ENCODE results near the gene C2orf78.

C2orf78 gene

DNA sequence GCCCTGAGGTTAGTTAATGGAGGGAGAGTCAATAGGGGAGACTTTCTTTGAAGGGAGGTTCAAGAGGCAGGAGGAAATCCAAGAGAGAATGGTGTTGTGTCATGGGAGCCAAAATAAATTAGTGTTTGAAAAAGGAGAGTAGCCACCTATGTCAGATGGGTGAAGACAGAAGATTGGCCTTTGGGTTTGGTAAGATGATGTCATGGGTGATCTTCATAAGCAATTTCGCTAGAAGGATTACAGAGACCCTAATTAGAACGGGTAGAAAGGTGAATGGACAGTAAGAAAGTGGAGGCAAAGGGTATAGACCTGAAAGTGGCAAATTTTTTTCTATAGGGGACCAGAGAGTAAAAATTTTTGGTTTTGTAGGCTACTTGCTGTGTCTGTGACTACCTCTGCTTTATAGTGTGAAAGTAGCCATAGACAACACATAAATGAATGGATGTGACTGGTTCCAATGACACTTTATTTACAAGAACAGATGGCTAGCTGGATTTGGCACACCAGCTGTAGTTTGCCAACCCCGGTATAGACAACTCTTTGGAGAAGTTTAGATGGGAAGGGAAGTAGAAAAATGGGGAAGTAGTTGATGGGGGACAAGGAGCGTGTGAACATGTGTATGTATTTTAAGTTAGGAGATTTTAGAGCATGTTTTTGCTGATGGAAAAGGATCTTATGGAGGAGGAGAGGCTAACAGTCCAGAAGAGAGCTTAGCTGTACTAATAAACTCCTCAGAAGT is 54.0 kb downstream of the C2orf78 start:
- DNase-seq (ENCODE audit: low read depth in 1 of 2, low spot score in 1 of 2): no peak

- DNase-seq (ENCODE audit: low read depth in 1 of 2, low spot score in 1 of 2): no peak
Observed at GRCh38 chr2:73838889-73839534, 55.0 kb downstream of the C2orf78 start.

DNA sequence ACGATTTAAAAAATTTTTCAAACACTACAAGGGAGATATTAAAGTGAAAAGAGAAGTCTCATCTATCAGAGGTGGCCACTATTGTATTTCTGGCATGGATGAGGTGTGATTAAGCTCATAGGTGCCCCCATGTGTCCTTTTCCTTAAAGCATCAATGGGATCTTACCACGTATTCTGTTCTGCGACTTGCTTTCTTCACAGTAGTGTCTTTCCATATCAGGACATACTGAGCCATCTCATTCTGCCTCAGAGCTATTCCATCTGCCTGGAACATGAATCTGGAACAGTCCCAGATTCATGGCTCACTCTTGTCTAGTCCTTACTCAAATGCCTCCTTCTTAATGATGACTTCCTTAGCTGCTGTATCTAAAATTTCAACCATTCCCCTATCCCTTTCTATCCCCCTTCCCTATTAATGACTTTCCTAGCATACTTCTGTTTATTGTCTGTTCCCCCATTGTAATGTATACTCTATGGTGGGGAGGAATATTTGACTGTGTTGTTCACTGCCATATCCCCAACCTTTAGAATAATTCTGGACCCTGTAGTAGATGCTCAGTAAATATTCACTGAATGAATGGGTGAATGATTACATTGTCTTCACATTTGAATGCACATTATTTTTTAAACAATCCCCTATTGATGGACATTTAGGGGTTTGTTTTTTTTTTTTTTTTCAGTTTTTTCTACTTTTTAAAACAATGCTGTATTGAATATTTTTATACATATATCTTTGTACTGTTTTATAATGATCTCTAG is 55.8 kb downstream of the C2orf78 start:
- DNase-seq (ENCODE audit: low read depth in 1 of 2, low spot score in 1 of 2): no peak

GRCh38 chr2:73841912-73842738 is 58.1 kb downstream of the C2orf78 start:
- DNase-seq (ENCODE audit: low read depth in 1 of 2, low spot score in 1 of 2): no peak

DNA sequence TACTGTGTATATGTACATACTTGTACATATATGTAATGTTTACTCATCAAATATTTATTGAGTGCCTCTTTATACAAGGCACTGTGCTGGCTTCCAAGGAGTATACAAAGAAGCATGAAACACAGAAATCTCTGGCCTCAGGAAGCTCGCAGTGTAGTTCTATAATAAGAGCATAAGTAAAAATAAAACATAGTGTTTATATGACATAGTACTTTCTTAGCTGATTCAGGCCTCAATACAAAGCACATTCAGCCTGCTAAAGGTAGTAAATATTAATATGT is 58.7 kb downstream of the C2orf78 start:
- DNase-seq (ENCODE audit: low read depth in 1 of 2, low spot score in 1 of 2): no peak

- DNase-seq (ENCODE audit: low read depth in 1 of 2, low spot score in 1 of 2): no peak
Observed at GRCh38 chr2:73844087-73844486, 60.1 kb downstream of the C2orf78 start.

DNA sequence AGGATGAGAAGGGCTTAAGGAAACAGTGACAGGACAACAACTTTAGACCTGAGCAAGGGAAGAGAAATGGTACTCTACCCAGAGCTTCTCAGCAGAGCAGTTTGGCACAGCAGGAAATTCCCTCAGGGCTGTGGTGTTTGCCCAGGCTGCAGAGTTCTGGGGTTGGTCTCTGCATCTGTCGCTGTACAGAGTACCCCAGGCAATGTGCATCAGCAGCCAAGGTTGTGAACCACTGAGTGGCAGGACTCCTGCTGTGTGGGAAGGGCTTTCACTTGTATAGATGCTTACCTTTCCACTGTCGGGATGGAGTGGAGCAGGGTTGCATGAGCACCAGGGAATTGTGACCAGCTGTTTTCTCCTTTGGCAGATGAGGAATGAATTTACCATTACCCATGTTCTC is 66.0 kb downstream of the C2orf78 start:
- no peak for DNase-seq (ENCODE audit: low read depth in 1 of 2, low spot score in 1 of 2)

- DNase-seq (ENCODE audit: low read depth in 1 of 2, low spot score in 1 of 2): no peak
Observed at GRCh38 chr2:73851274-73851673, 67.3 kb downstream of the C2orf78 start.

DNA sequence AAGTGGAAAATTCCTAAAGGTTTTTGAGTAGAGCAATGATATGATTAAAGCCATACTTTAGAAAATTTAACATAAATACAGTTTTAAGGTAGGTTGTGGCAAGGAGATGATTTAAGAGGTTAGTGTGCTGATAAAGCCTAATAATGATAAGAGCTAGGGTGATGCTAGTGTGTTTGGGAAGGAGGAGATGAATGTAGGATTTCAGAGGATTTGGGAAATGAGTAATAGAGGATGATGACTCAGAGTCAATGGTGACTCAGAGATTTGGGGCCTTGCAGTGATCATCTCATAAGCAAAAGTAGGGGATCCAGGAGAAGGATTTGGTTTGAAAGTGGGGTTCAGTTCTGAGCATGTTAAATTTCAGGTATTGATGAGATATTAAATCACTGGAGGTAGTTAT is 68.0 kb downstream of the C2orf78 start:
- no peak for DNase-seq (ENCODE audit: low read depth in 1 of 2, low spot score in 1 of 2)

- DNase-seq (ENCODE audit: low read depth in 1 of 2, low spot score in 1 of 2): no peak
Observed at GRCh38 chr2:73855526-73855925, 71.5 kb downstream of the C2orf78 start.

DNA sequence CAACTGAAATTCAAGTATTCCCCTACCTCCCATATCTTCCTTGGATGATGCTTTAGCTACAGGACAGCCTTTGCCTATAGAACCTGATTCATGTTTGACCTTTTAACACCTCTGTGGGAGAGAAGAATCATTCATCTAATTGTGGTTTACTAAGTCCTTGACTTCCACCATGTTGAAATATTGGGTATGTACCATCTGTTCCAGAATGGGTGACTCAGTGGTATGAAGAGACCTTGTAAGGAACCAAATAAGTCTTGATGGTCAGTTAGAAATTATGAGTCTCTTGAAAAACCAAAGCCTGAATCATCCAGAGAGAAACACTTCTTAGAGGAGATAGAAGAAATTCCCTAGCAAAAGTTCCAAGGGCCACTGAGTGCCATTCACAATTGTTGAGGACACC is 72.2 kb downstream of the C2orf78 start:
- DNase-seq (ENCODE audit: low read depth in 1 of 2, low spot score in 1 of 2): no peak

DNA sequence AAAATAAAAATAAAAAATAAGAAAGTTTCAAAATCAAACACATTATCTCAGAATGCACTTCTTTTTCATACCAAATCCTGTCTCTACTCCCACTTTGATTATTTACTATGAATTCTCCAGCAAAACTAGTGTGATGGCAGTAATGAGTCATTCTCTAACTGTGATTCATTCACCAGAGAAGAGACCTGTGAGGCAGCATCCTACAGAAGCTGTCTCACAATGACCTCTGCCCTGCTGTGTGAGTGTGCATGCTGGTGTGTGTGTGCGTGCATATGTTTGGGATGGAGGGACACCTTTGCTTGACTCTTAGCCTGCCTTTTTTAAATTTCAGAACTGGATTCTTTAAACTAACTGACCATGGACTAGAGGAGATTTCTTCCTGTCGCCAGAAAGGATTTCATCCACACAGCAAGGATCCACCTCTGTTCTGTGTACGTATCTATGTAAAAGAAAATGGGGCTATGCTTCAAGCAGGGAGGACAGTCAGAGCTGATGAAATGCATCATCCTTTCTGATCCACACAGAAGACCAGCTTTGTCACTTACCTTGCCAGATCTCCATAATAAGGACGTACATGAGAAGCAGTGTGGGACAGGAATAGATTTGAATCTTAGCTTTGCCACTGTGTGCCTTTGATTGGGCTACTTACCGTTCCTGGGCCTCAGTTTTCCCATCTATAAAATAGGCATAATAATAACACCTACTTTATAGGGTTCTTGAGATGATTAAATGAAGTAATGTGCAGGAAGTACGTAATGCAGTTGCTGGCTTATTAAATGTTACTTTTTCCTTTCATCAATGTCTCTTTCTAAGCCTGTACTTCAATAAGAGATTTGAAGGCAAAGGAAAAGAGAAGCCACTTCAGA is 76.0 kb downstream of the C2orf78 start:
- no peak for DNase-seq (ENCODE audit: low read depth in 1 of 2, low spot score in 1 of 2)

DNA sequence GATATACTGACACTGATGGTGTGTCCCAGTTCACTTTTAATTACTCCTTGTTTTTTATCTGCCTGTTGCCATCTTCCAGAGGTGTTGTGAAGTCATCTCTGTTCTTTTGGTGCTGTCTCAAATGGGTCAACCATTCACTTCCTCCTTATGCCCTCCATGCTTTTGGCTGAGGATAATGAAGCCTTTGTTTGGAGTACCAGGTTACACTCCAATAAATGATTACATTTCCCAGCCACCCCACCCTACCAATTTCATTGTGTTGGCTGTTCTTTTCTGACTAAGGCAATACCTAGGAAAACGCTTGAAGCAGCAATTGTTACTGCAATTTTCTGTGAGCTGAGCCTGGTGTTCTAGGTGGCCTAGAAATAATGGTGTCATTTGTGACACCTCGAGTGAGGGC is 79.0 kb downstream of the C2orf78 start:
- no peak for DNase-seq (ENCODE audit: low read depth in 1 of 2, low spot score in 1 of 2)

Measured in activated T-helper 1 cell treated with anti-CD3 and anti-CD28 coated beads, Interleukin-2, amount 50 U/mL, for 16 hours (primary cell).